SK-MEL-5 (cell line): ENCODE measurements around the gene METRN. TPM values are rescaled to one million over a fixed set of nuclear protein-coding genes. Genes with fewer than 3 reads are reported as not detected.

ENCODE experiments used
- total RNA-seq: library from RNA; depleted of rRNA; stranded (reverse); fragments of >200 nt; shearing (Covaris generic); gene quantifications from 2 replicates; pipeline ENCODE4 v1.2.3, GENCODE V29; 2014; rRNA removed

METRN gene
- total RNA-seq, 1 experiment from 2014 or later: 133 TPM

Other genes starting within 250 kb of the METRN start
- gene CAPN15, start 187.4 kb upstream of the METRN start, total RNA-seq: 15.4 and 15.6 TPM in 2 replicates
- not detected in 2 replicates for gene PRR35, start 154.7 kb upstream of the METRN start, total RNA-seq
- gene NHLRC4, start 148.1 kb upstream of the METRN start, total RNA-seq: 0.56 and 1.1 TPM in 2 replicates
- gene PIGQ, start 145.2 kb upstream of the METRN start, total RNA-seq: 24.5 and 24.7 TPM in 2 replicates
- gene RAB40C, start 125.1 kb upstream of the METRN start, total RNA-seq: 9.3 and 9.6 TPM in 2 replicates
- 0.05 TPM in 2 replicates for gene WFIKKN1, start 84.1 kb upstream of the METRN start, total RNA-seq
- gene METTL26, start 78.8 kb upstream of the METRN start, total RNA-seq: 54.3 and 57.4 TPM in 2 replicates
- gene MCRIP2, start 73.3 kb upstream of the METRN start, total RNA-seq: 34.4 and 37.8 TPM in 2 replicates
- 10.3 and 12.4 TPM in 2 replicates for gene WDR90, start 65.8 kb upstream of the METRN start, total RNA-seq
- gene RHOT2, start 47.0 kb upstream of the METRN start, total RNA-seq: 39.7 and 42.7 TPM in 2 replicates
- 0.19 and 0.34 TPM in 2 replicates for gene RHBDL1, start 39.4 kb upstream of the METRN start, total RNA-seq
- 112 and 126 TPM in 2 replicates for gene STUB1, start 34.7 kb upstream of the METRN start, total RNA-seq
- 44.7 and 52.0 TPM in 2 replicates for gene JMJD8, start 30.8 kb upstream of the METRN start, total RNA-seq
- gene WDR24, start 24.7 kb upstream of the METRN start, total RNA-seq: 1.6 and 2.3 TPM in 2 replicates
- gene FBXL16, start 9.3 kb upstream of the METRN start, total RNA-seq: 6.6 and 7.3 TPM in 2 replicates
- gene ANTKMT, start 6.0 kb downstream of the METRN start, total RNA-seq: 18.6 and 18.7 TPM in 2 replicates
- 17.7 and 18.1 TPM in 2 replicates for gene CCDC78, start 11.3 kb downstream of the METRN start, total RNA-seq
- gene HAGHL, start 12.0 kb downstream of the METRN start, total RNA-seq: 17.9 and 23.3 TPM in 2 replicates
- gene CIAO3, start 25.9 kb downstream of the METRN start, total RNA-seq: 28.6 and 34.3 TPM in 2 replicates
- gene MSLN, start 45.6 kb downstream of the METRN start, total RNA-seq: not detected in 2 replicates
- 32.6 and 36.9 TPM in 2 replicates for gene RPUSD1, start 73.3 kb downstream of the METRN start, total RNA-seq
- 6.6 and 7.6 TPM in 2 replicates for gene CHTF18, start 73.5 kb downstream of the METRN start, total RNA-seq
- gene GNG13, start 85.6 kb downstream of the METRN start, total RNA-seq: not detected in 2 replicates